GM21390 (cell line): ENCODE measurements around the gene SYT7.

Source experiments
- ATAC-seq: cut with Tn5 transposase; IDR thresholded peaks from one replicate; pipeline ENCODE4 v1.9.1; 2021; ENCODE audit not compliant: unreplicated experiment

The SYT7 gene

GRCh38 chr11:61555051-61555969, 25.6 kb downstream of the SYT7 start:
- no peak for ATAC-seq

GRCh38 chr11:61554172-61554988, 26.5 kb downstream of the SYT7 start:
- no peak for ATAC-seq

- no peak for ATAC-seq
Observed at GRCh38 chr11:61553373-61554171, 27.3 kb downstream of the SYT7 start.

GRCh38 chr11:61552108-61552635, 28.7 kb downstream of the SYT7 start:
- ATAC-seq = no peak

GRCh38 chr11:61551634-61552033, 29.2 kb downstream of the SYT7 start:
- no peak for ATAC-seq

- ATAC-seq = no peak
Observed at GRCh38 chr11:61550665-61551227, 30.1 kb downstream of the SYT7 start.

- no peak for ATAC-seq
Observed at GRCh38 chr11:61549662-61550568, 31.0 kb downstream of the SYT7 start.

GRCh38 chr11:61549177-61549576, 31.7 kb downstream of the SYT7 start:
- ATAC-seq = no peak

GRCh38 chr11:61547246-61547645, 33.6 kb downstream of the SYT7 start:
- ATAC-seq = no peak

GRCh38 chr11:61546663-61547062, 34.2 kb downstream of the SYT7 start:
- ATAC-seq = no peak

GRCh38 chr11:61545921-61546320, 35.0 kb downstream of the SYT7 start:
- no peak for ATAC-seq

GRCh38 chr11:61545341-61545740, 35.5 kb downstream of the SYT7 start:
- no peak for ATAC-seq

- ATAC-seq = no peak
Observed at GRCh38 chr11:61544466-61544865, 36.4 kb downstream of the SYT7 start.

GRCh38 chr11:61543606-61544306, 37.1 kb downstream of the SYT7 start:
- ATAC-seq = no peak

- ATAC-seq = no peak
Observed at GRCh38 chr11:61542705-61543104, 38.2 kb downstream of the SYT7 start.

- ATAC-seq = no peak
Observed at GRCh38 chr11:61542024-61542461, 38.8 kb downstream of the SYT7 start.

GRCh38 chr11:61541598-61541997, 39.3 kb downstream of the SYT7 start:
- no peak for ATAC-seq

- no peak for ATAC-seq
Observed at GRCh38 chr11:61540528-61540927, 40.3 kb downstream of the SYT7 start.

GRCh38 chr11:61539831-61540357, 41.0 kb downstream of the SYT7 start:
- ATAC-seq = no peak
